ENCODE results near the gene DDX46. TPM values are rescaled to one million over a fixed set of nuclear protein-coding genes. Genes with fewer than 3 reads are reported as not detected.

The DDX46 gene
- total RNA-seq, 1 experiment from 2014 or later = 76.5 TPM

DNA sequence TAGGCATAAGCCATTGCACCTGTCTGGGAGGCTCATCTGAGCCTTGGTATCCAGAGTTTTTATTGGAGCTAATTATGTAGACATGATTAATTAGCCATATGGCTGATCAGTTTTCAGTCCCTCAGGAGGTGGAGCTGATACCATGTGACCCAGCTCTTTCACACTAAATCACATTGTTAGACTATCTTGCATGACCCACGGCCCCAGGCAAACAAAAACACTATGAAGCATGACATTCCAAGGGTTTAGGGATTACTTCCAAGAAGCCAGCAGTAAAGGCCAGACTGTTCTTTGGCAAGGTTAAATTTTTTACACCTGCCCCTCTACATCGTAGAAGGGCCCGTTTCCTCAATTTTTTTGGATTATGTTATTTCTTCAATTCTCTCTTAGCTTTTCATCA lies 82.2 kb downstream of the DDX46 start:
- no peaks in the 10 kb centered on the region for H3K36me3 ChIP-seq (ENCODE audit: low read depth)
- H3K9me3 ChIP-seq (ENCODE audit: insufficient read depth, low read depth) = no peaks in the 10 kb centered on the region
- 0 out of 2 replicates have a peak overlapping the region, but pooled peaks have one; percentile 24 for H3K27ac ChIP-seq
- TF ChIP-seq, protein P1, sequence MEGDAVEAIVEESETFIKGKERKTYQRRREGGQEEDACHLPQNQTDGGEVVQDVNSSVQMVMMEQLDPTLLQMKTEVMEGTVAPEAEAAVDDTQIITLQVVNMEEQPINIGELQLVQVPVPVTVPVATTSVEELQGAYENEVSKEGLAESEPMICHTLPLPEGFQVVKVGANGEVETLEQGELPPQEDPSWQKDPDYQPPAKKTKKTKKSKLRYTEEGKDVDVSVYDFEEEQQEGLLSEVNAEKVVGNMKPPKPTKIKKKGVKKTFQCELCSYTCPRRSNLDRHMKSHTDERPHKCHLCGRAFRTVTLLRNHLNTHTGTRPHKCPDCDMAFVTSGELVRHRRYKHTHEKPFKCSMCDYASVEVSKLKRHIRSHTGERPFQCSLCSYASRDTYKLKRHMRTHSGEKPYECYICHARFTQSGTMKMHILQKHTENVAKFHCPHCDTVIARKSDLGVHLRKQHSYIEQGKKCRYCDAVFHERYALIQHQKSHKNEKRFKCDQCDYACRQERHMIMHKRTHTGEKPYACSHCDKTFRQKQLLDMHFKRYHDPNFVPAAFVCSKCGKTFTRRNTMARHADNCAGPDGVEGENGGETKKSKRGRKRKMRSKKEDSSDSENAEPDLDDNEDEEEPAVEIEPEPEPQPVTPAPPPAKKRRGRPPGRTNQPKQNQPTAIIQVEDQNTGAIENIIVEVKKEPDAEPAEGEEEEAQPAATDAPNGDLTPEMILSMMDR (conservative IDR thresholded peaks at IDR 0.05) = no peak
- no peak for TF ChIP-seq EZH2 (IDR thresholded peaks at IDR 0.05; ENCODE audit: low read depth)
- no peaks in the 10 kb centered on the region for H3K27me3 ChIP-seq (ENCODE audit: insufficient read depth, low read depth)
- H3K4me1 ChIP-seq (replicated peaks; ENCODE audit: insufficient read depth) = peaks cover 22% of the 10 kb centered on the region
- no peak overlapping the region for H3K4me2 ChIP-seq
- BruUV-seq (replicated peaks) = no TSS peak
- CTCF ChIA-PET = interaction anchor here (0.6 to 1.6 kb wide), 2 partner anchors 64 to 270 kb away, joined by 5 to 6 read pairs; partner anchors contain the start of gene PCBD2
- POLR2A ChIA-PET (ENCODE audit: unreplicated experiment) = no interaction called here
- no peak overlapping the region for H3K4me3 ChIP-seq
- DNase-seq = no peak
- no peak overlapping the region for H2AFZ ChIP-seq
- intact Hi-C loops (cut with micrococcal nuclease; ENCODE audit: unreplicated experiment) = no loop called here
- H3K9me2 ChIP-seq (ENCODE audit: insufficient read depth) = no peaks in the 10 kb centered on the region
- H3K79me2 ChIP-seq (ENCODE audit: low read depth) = no peaks in the 10 kb centered on the region; the same call in 1 of the 2 replicates
- H4K20me1 ChIP-seq (ENCODE audit: insufficient read depth) = no peaks in the 10 kb centered on the region
- H3F3A ChIP-seq (ENCODE audit: insufficient read depth, low read depth) = peaks cover 44% of the 10 kb centered on the region

GRCh38 chr5:134844252-134844651 lies 85.7 kb downstream of the DDX46 start:
- Histone ChIP-seq H3K4me1 (replicated peaks; ENCODE audit: insufficient read depth) (peaks cover 28% of the 10 kb centered on the region), H3F3A (ENCODE audit: insufficient read depth, low read depth) (peaks cover 45% of the 10 kb centered on the region), H3K9me3 (ENCODE audit: insufficient read depth, low read depth) (no peaks in the 10 kb centered on the region), H2AFZ (no peak overlapping the region), H3K4me3 (no peak overlapping the region), H3K27ac (no peak overlapping the region), H4K20me1 (ENCODE audit: insufficient read depth) (no peaks in the 10 kb centered on the region), H3K79me2 (ENCODE audit: low read depth) (peaks cover 28% of the 10 kb centered on the region), H3K36me3 (ENCODE audit: low read depth) (no peaks in the 10 kb centered on the region), H3K9me2 (ENCODE audit: insufficient read depth) (no peaks in the 10 kb centered on the region), H3K27me3 (ENCODE audit: insufficient read depth, low read depth) (no peaks in the 10 kb centered on the region), H3K4me2 (no peak overlapping the region)
- ChIA-PET CTCF (no interaction called here), POLR2A (ENCODE audit: unreplicated experiment) (no interaction called here)
- BruUV-seq (replicated peaks) = no TSS peak
- DNase-seq = no peak
- intact Hi-C loops (cut with micrococcal nuclease; ENCODE audit: unreplicated experiment) = no loop called here
- TF ChIP-seq, protein P1 (conservative IDR thresholded peaks at IDR 0.05) = no peak
- no peak for TF ChIP-seq EZH2 (IDR thresholded peaks at IDR 0.05; ENCODE audit: low read depth)

GRCh38 chr5:134845335-134845851 lies 86.8 kb downstream of the DDX46 start:
- Histone ChIP-seq H3K27ac (peak overlapping the region; percentile 68), H3K4me2 (peak overlapping the region; percentile 81), H3F3A (ENCODE audit: insufficient read depth, low read depth) (peaks cover 56% of the 10 kb centered on the region), H3K36me3 (ENCODE audit: low read depth) (no peaks in the 10 kb centered on the region), H2AFZ (peak overlapping the region; percentile 86), H3K9me2 (ENCODE audit: insufficient read depth) (no peaks in the 10 kb centered on the region), H3K9me3 (ENCODE audit: insufficient read depth, low read depth) (no peaks in the 10 kb centered on the region), H3K4me3 (peak overlapping the region; percentile 74; the same call in 1 of the 2 replicates), H3K79me2 (ENCODE audit: low read depth) (peaks cover 29% of the 10 kb centered on the region), H3K4me1 (replicated peaks; ENCODE audit: insufficient read depth) (peaks cover 29% of the 10 kb centered on the region), H3K27me3 (ENCODE audit: insufficient read depth, low read depth) (no peaks in the 10 kb centered on the region), H4K20me1 (ENCODE audit: insufficient read depth) (no peaks in the 10 kb centered on the region)
- no peak for DNase-seq
- ChIA-PET CTCF (interaction anchor here (0.5 kb wide), 1 partner anchor 14 kb away, joined by 3 read pairs; no protein-coding TSS in a partner anchor), POLR2A (ENCODE audit: unreplicated experiment) (interaction anchor here (0.6 kb wide), 2 partner anchors 12 to 15 kb away, joined by 3 to 17 read pairs; no protein-coding TSS in a partner anchor)
- BruUV-seq (replicated peaks) = TSS peak; percentile 94
- intact Hi-C loops (cut with micrococcal nuclease; ENCODE audit: unreplicated experiment) = loop anchor here (1.0 to 5.0 kb wide), 2 partner anchors 29 to 57 kb away; partner anchors contain the start of gene TXNDC15
- TF ChIP-seq EZH2 (IDR thresholded peaks at IDR 0.05; ENCODE audit: low read depth) = no peak
- TF ChIP-seq, protein P1 (conservative IDR thresholded peaks at IDR 0.05) = no peak
